ENCODE data around the gene WHRN. TPM values are rescaled to one million over a fixed set of nuclear protein-coding genes. Genes with fewer than 3 reads are reported as not detected.

Gene WHRN
- total and polyA plus RNA-seq, 5 experiments from 2014 or later = 0.17 to 4.2 (median 0.56) TPM

DNA sequence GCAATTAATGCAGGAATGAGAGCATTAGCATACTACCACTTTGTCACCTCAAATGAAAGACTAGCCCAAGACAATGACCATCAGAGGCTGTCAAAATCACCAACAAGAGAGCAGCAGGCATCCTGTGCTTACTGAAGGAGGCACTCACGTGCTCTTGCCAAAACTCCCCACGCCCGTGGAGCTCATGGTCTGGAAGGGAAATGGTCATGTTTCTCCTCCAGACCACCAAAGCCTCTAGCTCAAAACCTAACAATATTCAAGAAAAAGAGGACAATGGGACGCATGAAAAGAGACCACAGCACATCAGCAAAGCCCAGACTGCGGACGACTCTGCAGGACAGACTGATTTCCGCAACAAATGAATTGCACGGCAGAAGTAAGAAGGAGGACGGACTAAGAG lies 130.3 kb downstream of the WHRN start:
- POLR2A ChIA-PET = interaction anchor here (4.0 to 41.6 kb wide), 3 partner anchors 11 to 27 kb away, joined by 52 to 1589 read pairs (median 324); partner anchors contain the start of gene AKNA
- Mint-ChIP-seq H3K36me3 (peaks cover 8 to 82% (median 41%) of the 10 kb centered on the region in 3 donors), H3K9me3 (no peaks in the 10 kb centered on the region), H3K27ac (peak overlapping the region; percentile 85 to 98 (median 90)), H3K27me3 (no peaks in the 10 kb centered on the region), H3K4me1 (peaks cover 60 to 95% (median 95%) of the 10 kb centered on the region in 4 donors), H3K4me3 (peak overlapping the region; percentile 34 to 84 (median 70))
- DNase-seq (no peak), ATAC-seq (no peak)

DNA sequence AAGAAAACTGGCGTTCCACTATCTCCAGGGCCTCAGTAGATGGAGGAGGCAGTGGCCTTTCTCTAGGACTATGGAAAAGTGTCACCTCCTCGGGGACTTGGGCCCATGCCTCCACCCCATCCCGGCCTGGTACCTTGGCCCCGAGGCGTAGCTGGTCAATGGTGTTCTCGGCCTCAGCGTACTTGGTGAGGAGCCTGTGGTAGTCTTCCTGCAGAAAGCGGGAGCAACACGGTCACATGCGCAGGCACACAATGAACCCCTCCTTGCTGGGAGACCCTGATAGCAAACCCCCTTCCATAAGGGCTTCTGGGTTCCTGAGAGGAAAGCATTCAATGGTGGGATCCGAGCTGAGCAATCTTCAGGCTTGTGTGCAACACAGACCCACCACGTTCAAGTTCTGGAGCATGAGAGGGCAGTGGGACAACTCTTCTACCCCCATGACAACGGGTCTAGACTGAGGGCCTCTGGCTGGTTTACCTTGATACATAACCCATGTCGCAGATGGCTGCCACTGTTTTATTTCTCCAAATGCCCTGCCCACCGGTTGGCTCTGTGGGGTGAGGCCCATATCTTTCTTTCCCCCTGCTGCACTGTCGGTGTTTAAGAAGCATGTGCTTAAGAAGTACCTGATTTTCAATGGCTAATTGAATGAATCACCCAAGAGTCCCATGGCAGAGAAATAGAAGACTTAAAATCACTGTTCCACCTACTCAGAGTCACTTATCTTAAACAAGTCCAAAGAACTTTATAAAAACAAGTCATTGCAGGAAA lies 131.1 kb downstream of the WHRN start:
- POLR2A ChIA-PET = interaction anchor here (0.6 to 41.6 kb wide), 9 partner anchors 10 to 862 kb away, joined by 3 to 1589 read pairs (median 7); partner anchors contain the start of genes AKNA and ATP6V1G1

DNA sequence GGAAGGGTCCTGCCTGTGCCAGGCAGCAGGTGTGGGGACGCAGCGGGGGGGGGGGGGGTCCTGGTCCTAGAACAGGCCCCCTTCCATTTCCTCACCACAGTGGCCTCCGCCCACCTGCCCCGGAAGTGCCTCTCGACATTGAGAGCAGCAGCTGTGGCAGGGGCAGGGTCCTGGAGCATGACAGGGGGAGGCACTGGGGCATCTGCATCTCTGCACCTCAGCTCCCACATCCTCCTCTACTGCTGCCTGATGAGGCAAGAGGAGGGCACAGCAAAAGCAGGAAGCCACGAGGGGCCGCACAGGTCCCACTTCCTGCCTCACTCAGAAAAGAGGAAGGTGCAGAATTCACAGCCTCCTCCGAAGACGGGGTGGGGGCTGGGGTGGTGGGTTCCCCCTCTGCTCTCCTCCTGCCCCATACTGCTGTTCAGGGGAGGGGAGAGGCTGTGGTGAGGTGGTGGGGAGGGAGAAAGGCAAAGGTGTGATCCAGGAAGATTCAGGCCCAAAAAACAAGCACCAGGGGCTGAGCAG lies 132.3 kb downstream of the WHRN start:
- POLR2A ChIA-PET = interaction anchor here (0.6 to 41.6 kb wide), 11 partner anchors 9 to 861 kb away, joined by 3 to 1589 read pairs (median 5); partner anchors contain the start of genes AKNA, ATP6V1G1 and TNFSF8
- Mint-ChIP-seq H3K27me3 (no peaks in the 10 kb centered on the region), H3K27ac (peak overlapping the region; percentile 85 to 98 (median 90)), H3K9me3 (no peaks in the 10 kb centered on the region), H3K4me1 (peaks cover 50 to 93% (median 92%) of the 10 kb centered on the region in 4 donors), H3K4me3 (peak overlapping the region; percentile 61 to 88 (median 83)), H3K36me3 (peaks cover 5 to 78% (median 29%) of the 10 kb centered on the region in 3 donors)
- DNase-seq = peak; percentile 62 to 96 (median 86)
- ATAC-seq = peak; percentile 84 to 93

More for the DNA sequence above, 131.1 kb downstream of the WHRN start:
- Mint-ChIP-seq H3K9me3 (no peaks in the 10 kb centered on the region), H3K36me3 (peaks cover 11 to 81% (median 36%) of the 10 kb centered on the region in 3 donors), H3K27me3 (no peaks in the 10 kb centered on the region), H3K4me3 (peak overlapping the region; percentile 34 to 84 (median 70)), H3K4me1 (peaks cover 61 to 95% (median 95%) of the 10 kb centered on the region in 4 donors), H3K27ac (peak overlapping the region; percentile 85 to 98 (median 90))
- DNase-seq (no peak), ATAC-seq (no peak)

DNA sequence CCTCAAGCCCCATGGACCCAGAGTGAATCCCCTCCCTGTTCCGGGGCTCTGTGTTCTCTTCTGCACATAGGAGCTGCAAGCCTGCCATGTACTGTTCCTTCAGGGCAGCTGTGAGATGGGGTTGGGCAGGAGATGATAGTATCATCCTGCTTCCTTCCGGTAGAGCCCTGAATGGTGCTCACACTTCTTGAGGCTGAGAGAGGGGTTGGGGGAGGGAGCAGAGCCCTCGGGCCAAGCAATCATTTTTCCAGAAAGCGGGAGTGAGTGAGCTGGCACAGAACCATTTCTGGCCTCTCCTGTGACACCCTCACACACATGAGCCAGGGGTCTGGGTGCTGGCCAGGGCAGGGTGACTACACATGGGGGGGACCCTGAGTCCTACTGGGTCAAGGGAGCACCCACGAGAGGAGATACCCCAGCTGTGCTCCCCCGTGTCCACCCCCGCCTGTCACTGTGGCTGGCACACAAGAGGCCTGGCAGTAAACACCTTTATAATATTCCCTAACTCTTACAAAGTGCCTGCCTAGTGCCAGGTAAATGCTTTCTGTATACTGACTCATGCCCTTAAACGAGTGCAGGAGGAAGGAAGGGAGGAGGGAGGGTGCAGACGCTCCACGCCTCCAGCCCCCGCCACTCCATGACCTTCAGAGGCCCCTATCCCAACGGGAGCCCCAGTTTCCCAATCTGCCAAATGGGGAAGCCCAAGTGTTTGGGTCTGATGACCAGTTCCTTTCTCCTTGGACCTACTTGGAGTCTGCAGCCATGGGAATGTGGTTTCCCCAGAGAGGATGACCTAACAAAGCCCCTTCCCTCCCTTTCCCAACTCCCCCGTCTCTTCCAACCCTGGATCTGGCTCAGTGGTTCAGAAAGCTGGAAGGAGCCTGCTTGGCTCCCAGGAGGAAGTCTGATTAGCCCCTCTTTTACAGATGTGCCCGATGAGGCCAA lies 133.0 kb downstream of the WHRN start:
- peak overlapping the region; percentile 85 to 98 (median 90) for H3K27ac Mint-ChIP-seq
- no peaks in the 10 kb centered on the region for H3K27me3 Mint-ChIP-seq
- H3K9me3 Mint-ChIP-seq = no peaks in the 10 kb centered on the region
- DNase-seq (peak in 7 of 10 donors; percentile 31 to 67 (median 50)), ATAC-seq (peak; percentile 43 to 49)
- peaks cover 5 to 78% (median 34%) of the 10 kb centered on the region in 3 donors for H3K36me3 Mint-ChIP-seq
- peak overlapping the region; percentile 61 to 88 (median 83) for H3K4me3 Mint-ChIP-seq
- POLR2A ChIA-PET = interaction anchor here (0.6 to 41.6 kb wide), 9 partner anchors 8 to 558 kb away, joined by 3 to 1589 read pairs (median 4); partner anchors contain the start of genes AKNA, ATP6V1G1 and TNFSF8
- peaks cover 49 to 93% (median 92%) of the 10 kb centered on the region in 4 donors for H3K4me1 Mint-ChIP-seq

DNA sequence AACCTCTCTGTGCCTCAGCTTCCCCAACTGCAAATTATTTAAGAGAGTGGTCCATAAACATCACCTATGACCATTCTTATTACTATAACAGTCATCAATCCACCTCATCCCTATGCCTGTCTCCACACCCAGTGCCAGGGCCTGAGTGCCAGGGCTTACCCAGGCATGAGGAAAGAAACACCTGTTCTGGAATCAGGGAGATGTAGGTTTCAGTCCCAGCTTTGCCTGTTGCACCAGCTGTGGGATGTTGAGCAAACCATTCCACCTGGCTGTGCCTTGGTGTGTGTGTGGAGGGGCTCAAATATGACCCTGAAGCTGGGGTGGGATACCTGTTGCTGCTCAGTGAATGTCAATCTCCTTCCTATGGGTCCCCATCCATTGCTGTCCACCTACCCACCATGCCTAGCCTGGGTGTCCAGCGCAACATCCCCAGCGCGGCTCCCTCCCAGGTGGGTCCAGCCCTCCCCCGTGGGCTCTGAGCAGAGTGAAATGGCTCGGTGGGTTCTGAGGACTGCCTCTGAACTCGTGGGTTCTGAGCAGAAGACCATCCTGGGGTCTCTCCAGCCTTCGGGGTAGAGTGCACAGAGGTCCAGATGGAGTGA lies 133.8 kb downstream of the WHRN start:
- Mint-ChIP-seq H3K27me3 (no peaks in the 10 kb centered on the region), H3K4me1 (peaks cover 51 to 94% (median 93%) of the 10 kb centered on the region in 4 donors), H3K4me3 (peak overlapping the region; percentile 61 to 88 (median 83))

DNA sequence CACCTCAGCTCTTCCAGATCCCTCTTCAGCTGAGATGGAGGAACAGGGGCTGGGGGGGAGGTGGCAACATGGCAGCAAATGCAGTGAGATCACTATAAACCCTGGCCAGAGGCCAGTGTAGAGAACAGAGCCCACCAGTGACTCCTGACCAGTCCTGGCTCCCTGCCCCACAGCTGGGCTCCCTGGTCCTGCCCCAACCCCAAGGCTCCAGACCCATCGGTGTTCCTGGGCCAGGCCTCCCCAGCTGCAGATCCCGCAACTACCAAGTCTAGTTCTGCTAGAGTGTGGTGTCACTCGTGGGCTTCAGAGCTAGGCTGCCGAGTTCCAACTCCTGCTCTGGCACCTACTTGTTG lies 134.3 kb downstream of the WHRN start:
- DNase-seq = no peak
- H3K27me3 Mint-ChIP-seq = no peaks in the 10 kb centered on the region
- peak overlapping the region; percentile 85 to 98 (median 90) for H3K27ac Mint-ChIP-seq
- H3K4me3 Mint-ChIP-seq = peak overlapping the region in 9 of 10 donors; percentile 61 to 88 (median 82)
- no peak for ATAC-seq
- peaks cover 53 to 96% (median 95%) of the 10 kb centered on the region in 4 donors for H3K4me1 Mint-ChIP-seq
- H3K36me3 Mint-ChIP-seq = peaks cover 9 to 81% (median 37%) of the 10 kb centered on the region in 3 donors
- POLR2A ChIA-PET = interaction anchor here (0.9 to 41.6 kb wide), 4 partner anchors 9 to 217 kb away, joined by 4 to 1589 read pairs (median 164); partner anchors contain the start of genes AKNA and ATP6V1G1
- H3K9me3 Mint-ChIP-seq = no peaks in the 10 kb centered on the region

More for the DNA sequence above, 133.8 kb downstream of the WHRN start:
- ATAC-seq (no peak), DNase-seq (no peak)
- Mint-ChIP-seq H3K9me3 (no peaks in the 10 kb centered on the region), H3K36me3 (peaks cover 9 to 78% (median 34%) of the 10 kb centered on the region in 3 donors), H3K27ac (peak overlapping the region; percentile 85 to 98 (median 92))
- POLR2A ChIA-PET = interaction anchor here (0.9 to 41.6 kb wide), 5 partner anchors 8 to 216 kb away, joined by 4 to 1589 read pairs (median 52); partner anchors contain the start of genes AKNA and ATP6V1G1

DNA sequence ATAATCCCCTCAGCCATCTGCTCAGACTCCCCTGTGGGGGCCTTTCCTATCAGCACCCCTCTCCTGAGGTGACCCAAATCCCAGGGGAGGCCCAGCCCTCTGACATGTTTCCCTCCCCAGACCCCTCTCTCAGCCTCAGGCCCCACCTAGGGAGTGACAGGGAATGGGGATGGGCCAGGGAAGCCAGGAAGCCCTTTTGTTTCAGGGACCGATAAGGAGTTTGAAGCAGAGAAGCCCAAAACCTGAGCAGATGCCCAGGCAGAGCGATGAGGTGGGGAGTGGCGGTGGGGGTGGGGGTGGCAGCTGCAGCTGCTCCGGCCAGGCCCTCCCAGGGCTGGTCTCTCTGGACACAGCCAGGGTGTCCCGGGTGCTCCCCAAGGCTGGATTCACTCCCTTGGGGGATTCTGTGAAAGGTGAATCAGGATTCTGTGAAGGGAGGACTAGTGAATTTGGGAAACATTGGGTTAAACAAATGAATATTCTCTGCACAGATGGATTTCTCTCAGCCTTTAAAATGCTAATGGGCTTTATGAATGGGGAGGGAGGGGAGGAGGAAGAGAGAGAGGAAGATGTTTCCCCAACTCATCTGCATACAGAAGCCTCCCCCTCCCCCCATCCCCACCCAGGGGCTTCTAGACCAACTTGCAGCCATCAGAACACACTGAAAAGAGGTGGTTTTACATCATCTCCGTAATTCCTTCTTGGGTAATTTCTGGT lies 134.9 kb downstream of the WHRN start:
- peaks cover 49 to 96% (median 96%) of the 10 kb centered on the region in 4 donors for H3K4me1 Mint-ChIP-seq
- H3K27ac Mint-ChIP-seq = peak overlapping the region; percentile 22 to 98 (median 92)
- H3K27me3 Mint-ChIP-seq = no peaks in the 10 kb centered on the region
- ATAC-seq (no peak), DNase-seq (no peak)
- H3K9me3 Mint-ChIP-seq = no peaks in the 10 kb centered on the region
- H3K4me3 Mint-ChIP-seq = peak overlapping the region in 9 of 10 donors; percentile 33 to 88 (median 75)
- H3K36me3 Mint-ChIP-seq = peaks cover 9 to 81% (median 36%) of the 10 kb centered on the region in 3 donors
- POLR2A ChIA-PET = interaction anchor here (0.9 to 41.6 kb wide), 3 partner anchors 8 to 23 kb away, joined by 4 to 1589 read pairs (median 324); partner anchors contain the start of gene AKNA

DNA sequence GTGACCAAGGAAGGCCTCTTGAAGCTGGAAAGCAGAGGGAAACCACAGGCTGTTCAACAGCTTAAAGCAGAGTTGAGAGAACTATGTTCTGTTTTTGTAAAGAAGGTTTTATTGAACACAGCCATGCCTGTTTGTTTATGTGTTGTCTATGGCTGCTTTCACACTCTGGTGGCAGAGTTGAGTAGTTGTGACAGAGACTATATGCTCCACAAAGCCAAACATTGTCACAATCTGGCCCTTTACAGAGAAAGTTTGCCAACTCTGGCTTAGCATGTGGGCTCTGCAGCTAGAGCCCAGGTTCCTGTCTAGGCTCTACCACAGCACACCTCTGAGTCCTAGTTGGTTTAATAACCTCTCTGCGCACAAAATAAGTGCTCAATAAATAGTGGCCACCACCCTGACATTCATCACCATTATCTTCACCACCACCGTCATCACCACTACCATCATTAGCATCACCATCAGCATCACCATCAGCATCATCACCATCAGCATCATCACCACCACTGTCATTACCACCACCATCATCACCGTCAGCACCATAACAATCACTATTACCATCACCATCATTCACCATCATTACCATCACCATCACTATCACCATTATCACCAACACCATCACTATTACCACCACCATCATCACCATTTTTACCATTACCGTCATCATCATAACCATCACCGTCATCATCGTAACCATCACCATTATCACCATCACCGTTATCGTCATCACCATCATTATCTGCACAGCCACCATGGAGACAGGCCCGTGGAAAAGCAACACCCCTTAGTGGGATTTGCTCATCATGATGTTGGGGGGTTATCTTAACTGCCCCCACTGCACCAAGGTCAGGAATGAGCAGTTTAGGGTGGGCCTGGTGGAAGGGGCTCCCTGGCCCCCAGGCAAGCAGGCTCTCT lies 135.8 kb downstream of the WHRN start:
- Mint-ChIP-seq H3K36me3 (peaks cover 9 to 81% (median 41%) of the 10 kb centered on the region in 3 donors), H3K4me1 (peaks cover 44 to 96% (median 93%) of the 10 kb centered on the region in 4 donors), H3K27me3 (no peaks in the 10 kb centered on the region), H3K4me3 (peak overlapping the region; percentile 0 to 74 (median 48)), H3K9me3 (peaks cover 0 to 3% (median 0%) of the 10 kb centered on the region in 9 donors), H3K27ac (peak overlapping the region; percentile 22 to 94 (median 89))
- ATAC-seq (no peak), DNase-seq (no peak)
- POLR2A ChIA-PET = interaction anchor here (17.4 to 41.6 kb wide), 2 partner anchors 22 to 23 kb away, joined by 324 to 1589 read pairs; partner anchors contain the start of gene AKNA

DNA sequence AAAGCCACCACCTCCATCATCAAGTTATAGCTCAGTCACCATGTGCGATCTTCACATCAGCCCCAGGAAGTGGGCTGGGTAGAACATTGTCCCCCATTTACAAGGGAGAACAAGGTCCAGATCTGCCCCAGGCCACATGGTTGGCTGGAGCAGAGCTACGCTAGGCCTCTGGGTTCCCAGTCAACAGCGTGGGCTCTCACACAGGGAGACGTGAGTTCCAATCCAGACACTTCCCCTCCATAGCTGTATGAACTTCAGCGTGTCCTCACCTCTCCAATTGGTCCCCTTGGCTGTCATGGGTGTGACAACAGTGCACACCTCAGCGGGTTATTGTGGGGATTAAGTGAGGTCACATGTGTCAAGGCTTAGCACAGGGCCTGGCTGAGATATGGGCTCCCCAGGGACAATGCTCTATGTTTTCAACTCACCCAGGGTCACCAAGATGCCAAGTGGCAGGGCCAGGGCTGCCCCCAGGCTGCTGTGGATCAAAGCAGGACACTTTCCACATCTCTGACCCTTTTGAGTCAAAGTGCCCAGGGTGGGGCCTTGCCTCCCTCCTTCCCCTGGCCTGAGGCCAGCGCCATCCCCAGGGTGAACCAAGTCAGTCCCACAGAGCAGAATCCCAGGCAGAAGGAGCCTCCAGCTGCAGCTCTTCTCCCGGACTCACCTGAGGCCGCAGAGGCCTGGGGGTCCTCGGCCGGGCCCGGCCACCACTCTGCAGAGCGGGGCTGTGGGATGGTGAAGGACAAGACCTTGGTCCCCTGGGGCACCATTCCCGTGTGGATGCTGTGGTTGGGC lies 137.3 kb downstream of the WHRN start:
- ATAC-seq = no peak
- Mint-ChIP-seq H3K27ac (peak overlapping the region; percentile 88 to 99 (median 97)), H3K9me3 (peaks cover 0 to 3% (median 0%) of the 10 kb centered on the region in 9 donors), H3K36me3 (peaks cover 9 to 82% (median 42%) of the 10 kb centered on the region in 3 donors), H3K4me3 (peak overlapping the region in 8 of 10 donors; percentile 31 to 81 (median 72)), H3K27me3 (no peaks in the 10 kb centered on the region), H3K4me1 (peaks cover 44 to 96% (median 93%) of the 10 kb centered on the region in 4 donors)
- POLR2A ChIA-PET = interaction anchor here (1.8 to 41.6 kb wide), 5 partner anchors 20 to 244 kb away, joined by 5 to 1589 read pairs (median 10); partner anchors contain the start of genes AKNA, ATP6V1G1 and WHRN
- no peak for DNase-seq
